ENCODE results near the gene PRKG2.

GRCh38 chr4:81166458-81167160 lies 48.4 kb downstream of the PRKG2 start:
- TF ChIP-seq CTCF (IDR thresholded peaks at IDR 0.05) (no peak), ZFX (IDR thresholded peaks at IDR 0.05; ENCODE audit: borderline replicate concordance) (no peak)

All from 22Rv1 (cell line).